GM18907 (cell line): ENCODE measurements around the gene ADH4.
"Not testable (repeated sequence)": the region's sequence is repeated elsewhere in the genome, so short reads cannot be mapped to it uniquely, and the experiment has no call there.

Experiments used
- ATAC-seq: cut with Tn5 transposase; IDR thresholded peaks from one replicate; pipeline ENCODE4 v1.9.1; 2021; ENCODE audit warnings: mild to moderate bottlenecking, moderate library complexity; ENCODE audit not compliant: unreplicated experiment

ADH4 gene

DNA sequence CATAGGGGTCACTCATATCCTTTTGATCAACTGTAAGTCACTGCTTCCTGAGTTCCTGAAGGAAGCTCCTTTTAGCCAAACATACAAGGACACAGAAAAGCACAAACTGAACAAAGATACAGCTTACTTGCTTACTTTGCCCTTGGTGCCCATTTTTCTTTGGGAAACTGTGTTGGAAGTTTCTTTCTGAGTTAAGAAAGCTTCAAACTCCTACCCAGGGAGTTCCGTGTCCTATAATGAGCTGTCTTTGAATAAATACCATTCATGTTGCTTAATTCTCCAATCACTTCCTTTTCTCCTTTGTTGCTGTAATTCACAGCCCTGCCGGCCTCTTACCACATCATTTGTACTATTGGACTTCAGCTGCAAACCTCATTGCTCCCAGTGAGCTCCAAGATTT lies at the start of gene ADH4:
Gene ADH4 (minus strand): TSS at position 228 of the 400 bp plus-strand sequence. CDS start 75 bp downstream, at position 153.
- ATAC-seq, result no peak

DNA sequence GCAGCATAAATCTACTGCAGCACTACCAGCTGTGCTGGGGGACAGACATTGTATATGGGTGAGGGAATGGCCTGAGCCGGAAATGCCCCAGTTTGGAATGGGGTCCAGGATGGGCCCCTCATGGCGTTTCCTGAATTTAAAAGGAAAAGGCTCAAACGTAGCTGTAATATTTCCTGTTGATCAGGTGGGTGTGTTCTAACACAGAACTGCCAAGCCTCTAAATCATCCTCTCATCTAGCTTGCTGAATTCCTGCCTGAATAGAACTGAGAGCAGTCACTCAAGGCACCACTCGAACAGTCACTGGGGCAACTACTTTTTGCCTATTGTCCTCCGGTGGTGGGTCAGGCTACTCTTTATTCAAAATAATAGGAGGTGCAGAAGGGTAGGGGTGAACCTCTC lies 46.2 kb upstream of the ADH4 start:
- ATAC-seq, result no peak

DNA sequence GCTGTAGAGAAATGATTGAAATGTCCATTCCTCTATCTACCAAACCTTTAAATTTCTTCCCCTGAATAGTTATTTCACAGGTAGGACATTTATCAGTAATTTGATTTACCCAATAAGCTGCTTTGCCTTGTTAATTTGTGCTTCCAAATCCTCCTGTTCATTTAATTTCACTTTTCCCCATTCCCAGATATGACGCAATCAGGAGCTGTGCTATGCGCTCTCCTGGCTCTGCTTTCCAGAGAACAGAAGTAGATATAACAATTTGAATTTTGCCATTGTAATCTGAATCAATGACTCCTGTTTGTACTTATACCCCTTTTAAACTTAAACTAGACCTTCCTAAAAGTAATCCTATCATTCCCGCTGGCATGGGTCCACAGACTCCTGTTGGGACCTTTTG lies 45.8 kb upstream of the ADH4 start:
- not testable (repeated sequence) for ATAC-seq

DNA sequence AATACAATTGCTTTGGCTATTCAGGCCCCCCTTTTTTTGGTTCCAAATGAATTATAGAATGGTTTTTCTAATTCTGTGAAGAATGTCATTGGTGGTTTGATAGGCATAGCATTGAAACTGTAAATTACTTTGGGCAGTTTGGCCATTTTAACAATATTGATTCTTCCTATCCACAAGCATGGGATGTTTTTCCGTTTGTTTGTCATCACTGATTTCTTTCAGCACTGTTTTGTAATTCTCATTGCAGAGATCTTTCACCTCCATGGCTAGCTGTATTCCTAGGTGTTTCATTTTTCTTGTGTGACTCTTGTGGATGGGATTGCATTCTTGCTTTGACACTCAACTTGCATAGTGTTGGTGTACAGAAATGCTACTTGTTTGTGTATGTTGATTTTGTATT lies 41.9 kb upstream of the ADH4 start:
- ATAC-seq, result no peak

DNA sequence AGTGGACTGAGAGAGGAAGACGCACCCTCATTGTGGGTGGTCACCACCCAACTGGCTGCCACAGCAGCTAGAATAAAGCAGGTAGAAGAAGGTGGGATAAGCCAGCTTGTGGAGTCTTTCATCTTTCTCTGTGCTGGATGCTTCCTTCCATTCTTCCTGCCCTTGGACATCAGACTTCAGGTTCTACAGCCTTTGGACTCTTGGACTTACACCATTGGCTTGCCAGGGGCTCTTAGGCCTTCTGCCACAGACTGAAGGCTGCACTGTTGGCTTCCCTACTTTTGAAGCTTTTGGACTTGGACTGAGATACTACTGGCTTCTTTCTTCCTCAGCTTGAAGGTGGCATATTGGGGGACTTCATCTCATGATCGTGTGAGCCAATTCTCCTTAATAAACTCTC lies 41.5 kb upstream of the ADH4 start:
- ATAC-seq, result no peak

DNA sequence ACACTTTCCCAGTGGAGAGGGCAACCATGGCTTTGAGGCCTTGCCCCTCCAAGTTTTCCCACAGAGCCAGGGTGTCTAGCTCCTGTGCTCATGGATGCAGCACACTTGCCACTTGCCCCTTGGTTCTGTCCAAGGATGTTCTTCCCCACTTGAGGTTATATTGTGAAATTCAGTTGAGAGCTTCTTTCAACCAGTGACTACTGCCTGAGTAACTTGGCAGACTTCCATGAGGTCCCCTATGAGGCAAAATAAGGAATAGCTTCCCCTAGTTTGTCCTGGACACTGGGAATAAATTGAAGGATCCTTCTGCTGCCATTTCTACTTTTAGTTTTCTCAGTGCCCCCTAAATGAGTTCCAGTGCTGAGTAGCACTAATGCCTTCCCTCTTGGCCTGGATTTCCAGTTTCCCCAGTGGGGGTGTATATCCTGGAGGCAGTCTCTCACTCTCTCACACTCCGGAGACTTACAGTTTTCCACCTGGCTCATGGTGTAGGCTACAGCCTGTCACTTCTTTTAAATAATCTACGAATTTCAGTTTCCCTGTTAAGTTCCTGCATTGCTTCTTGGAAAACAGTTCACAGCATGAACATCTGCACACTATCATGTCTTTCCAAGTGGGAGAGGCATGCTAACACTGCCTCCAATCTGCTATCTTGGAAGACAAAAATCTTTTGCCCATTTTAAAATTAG lies 36.4 kb upstream of the ADH4 start:
- ATAC-seq, result no peak

DNA sequence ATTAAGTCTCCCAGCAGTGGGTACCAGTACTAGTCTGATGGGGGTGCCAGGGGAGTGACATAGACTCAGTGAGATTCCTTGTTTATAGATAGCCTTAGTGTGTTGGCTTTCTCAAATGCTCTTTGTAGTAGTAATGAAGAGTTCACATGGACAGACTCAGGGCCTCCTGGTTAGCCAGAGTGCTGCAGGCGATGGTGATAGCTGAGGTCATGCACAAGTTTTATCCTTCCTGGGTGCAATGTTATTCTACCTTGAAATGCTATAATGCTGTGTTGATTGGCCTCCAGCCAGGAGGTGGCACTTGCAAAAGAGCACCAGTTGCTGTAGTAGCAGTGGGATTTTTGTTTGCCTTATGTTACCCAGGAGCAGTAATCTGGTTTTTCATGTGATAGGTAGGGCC lies 35.5 kb upstream of the ADH4 start:
- ATAC-seq, result no peak

DNA sequence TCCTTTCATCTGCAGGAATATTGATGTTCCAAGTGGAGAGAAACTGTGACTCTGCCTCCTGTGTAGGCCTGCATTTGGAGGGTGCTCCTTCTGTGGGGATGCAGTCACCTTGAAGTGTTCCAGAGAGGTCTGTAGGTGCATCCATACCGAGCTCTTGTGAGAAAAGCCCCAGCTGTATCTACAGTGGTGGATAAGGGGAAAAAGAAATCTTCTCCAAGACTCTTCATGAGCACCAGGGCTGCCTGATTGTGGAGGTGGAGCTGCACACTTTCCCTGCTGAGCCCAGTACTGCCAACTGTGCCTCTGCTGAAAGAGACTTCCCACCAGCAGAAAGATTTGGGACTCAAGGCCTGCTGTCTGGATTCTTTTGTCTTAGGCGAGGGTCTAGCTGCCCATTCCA lies 35.1 kb upstream of the ADH4 start:
- no peak for ATAC-seq

DNA sequence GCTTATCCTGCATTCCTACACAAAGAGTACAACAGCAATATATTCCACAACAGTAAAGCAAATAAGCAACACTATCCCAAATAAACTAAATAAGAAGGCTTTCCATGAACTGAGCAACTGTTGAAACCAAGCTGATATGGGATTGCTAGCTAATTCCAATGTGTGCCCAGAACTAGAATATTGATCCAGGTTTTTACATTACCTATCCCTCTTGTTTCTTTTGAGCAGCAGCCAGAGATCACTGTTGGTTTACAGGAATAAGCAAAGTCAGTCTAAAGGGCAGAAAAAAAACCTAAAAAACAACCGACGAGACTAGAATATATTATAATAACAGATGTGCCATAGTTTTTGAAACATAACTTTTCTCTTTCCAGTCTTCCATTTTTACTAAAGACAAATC lies 22.4 kb upstream of the ADH4 start:
- ATAC-seq, result no peak

DNA sequence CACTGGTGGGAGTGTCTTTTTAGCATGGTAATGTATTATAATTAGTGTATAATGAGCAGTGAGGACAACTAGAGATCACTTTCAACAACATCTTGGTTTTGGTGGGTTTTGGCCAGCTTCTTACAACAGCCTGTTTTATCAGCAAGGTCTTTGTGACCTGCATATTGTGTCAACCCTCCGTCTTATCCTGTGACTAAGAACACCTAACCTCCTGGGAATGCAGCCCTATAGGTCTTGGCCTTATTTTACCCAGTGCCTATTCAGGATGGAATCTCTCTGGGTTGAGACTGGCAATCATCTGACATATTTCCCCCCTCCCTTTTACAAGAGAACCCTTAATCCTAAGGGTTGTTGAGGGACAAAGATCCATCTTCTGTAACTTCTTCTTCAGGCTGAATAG lies 21.9 kb upstream of the ADH4 start:
- no peak for ATAC-seq

DNA sequence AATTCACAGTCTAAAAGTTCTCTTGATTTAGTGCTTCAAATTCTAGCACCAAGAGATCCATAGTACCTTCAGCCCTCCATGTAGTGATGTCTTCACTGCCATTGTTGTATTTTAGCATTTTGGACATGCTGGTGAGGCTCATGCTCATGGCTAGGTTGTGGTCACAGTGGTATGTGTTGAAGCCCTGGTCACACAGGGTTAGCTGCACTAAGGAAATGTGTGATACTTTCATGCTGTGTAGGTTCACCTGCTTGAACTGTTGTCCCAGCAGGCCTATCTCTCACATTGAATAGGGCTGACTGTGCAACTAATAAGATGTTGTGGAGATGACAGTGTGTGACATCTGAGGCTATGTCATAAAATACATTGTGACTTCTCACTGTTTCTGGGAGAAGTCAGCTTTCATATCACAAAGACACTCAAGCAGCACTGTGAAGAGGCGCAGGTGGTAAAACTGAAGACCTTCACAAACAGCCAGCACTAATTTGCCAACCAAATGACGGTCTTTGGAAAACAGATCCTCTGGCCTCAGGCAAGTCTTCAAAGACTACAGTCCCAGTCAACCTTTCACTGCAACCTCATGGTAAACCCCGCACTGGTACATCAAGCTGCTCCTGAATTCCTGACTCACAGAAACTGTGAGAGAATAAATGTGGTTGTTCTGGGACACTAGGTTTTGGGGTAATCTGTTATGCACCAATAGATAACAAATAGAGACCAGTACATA lies 17.4 kb upstream of the ADH4 start:
- ATAC-seq, result no peak

DNA sequence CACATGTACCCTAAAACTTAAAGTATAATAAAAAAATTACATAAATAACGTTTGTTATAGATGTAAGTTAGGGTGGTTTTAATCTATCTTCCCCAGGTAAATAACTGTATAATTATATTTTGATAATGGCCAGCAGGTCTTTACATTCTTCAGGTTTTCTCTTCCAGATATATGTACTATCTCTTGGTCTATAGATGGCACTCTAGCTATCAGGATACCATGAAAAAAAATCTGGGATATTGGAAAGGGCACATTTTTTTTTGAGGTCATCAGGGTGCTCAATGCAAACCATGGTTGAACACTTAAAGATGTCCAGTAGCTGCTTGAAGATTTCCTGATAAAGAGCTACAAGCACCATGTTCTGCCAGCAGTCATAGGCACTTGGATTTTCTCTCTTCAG lies 15.6 kb upstream of the ADH4 start:
- no peak for ATAC-seq

DNA sequence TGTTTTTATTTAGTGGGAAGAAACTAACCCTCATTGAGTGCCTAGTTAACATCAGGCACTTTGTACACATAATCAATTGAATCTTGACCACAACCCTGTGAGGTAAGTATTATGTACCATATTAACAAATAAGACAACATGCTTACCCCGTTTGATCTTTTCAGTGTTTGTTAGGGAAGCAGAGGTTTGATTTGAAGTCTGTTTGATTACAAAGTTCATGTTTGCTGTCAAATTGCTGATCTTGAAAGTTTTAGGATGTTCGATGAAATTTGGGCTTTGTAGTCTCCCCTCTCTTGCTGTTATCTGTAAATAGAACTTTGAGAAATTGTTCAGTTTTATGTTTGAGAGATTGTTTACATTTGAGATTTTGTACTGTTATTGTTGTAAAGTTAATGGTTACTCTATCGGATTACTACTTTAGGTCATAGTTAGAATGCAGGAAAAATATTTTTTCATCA lies 13.4 kb upstream of the ADH4 start:
- ATAC-seq, result no peak

DNA sequence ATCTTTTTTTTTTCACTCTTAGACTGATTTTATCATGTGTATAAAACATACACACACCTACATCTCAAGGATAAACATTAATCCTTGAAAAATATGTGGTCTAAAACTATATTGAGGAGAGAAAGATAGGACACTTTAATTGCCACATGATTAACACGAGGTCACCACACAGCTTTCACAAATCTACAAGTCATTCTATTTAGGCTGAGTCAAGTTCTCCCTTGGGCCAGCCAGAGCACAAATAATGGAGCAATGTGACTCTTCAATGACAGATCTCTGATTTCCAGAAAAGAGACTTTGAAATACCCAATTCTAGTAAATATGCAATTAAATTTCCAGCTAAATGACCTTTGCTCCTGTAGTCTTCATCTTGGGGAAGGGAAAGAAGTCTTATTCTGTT lies 12.9 kb upstream of the ADH4 start:
- no peak for ATAC-seq

DNA sequence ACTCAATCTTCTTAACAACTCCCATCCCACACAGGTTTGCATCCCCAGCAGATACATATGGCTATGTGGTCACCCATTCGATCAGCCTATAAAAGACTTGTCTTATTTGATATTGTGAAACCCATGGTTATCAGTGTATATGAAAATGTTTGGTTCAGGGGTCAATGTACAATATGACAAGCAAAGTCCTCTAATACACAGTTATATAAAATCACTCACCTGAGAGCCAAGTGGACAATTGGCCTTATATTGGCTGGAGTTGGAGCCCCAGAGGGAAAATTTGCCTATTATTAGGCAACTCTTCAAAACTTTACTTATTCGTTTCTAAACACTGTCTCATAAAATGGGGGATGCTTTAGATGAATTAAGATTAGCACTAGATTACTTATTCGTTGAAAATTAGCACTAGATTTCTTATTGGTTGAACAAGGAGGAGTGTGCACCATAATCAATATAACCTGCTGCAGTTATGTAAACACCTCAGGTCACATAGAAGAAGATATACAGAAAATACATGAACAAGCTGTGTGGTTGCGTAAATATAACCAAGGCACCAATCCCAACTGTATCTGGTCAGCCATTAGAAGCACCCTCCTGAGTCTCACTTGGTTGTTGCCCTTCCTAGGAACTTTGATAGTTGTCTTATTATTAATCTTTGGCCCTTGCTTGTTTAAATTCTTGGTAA lies 10.7 kb upstream of the ADH4 start:
- no peak for ATAC-seq

DNA sequence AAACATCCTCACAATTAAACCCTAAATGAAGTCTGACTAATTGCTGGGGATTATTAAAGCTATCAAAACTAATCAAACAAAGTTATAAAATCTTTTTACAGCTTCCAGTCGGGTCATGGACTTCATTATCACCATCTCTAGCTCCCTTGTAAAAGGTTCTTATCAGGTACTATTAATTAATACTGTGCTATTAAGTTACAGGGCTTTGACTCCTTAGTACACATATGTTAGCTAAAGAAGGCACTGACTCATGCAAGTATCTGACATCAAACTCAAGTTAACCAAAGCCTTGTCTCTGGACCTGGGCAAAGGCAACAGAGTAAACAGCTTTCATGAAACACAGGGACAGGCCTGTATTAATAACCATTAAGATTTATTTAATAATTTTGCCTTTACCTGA lies 7.9 kb upstream of the ADH4 start:
- no peak for ATAC-seq

DNA sequence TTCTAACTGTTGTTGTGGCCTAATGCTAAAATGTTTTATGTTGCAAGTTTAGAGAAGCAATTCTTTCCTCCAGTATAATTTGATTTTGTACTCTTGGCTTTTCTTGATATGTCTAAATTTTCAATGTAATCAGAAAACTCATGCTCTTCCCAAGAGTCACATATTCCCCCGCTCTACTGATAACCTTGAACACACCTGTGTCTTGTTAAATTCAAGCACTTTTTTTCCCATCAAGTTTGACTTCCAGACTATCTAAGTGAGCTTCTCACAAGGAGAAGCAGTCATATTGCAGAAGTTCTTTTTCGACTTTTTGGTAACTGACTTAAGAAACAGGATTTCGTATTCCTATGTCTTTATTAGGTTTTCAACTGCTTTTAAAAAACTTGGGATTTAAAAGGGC lies 7.4 kb upstream of the ADH4 start:
- no peak for ATAC-seq

DNA sequence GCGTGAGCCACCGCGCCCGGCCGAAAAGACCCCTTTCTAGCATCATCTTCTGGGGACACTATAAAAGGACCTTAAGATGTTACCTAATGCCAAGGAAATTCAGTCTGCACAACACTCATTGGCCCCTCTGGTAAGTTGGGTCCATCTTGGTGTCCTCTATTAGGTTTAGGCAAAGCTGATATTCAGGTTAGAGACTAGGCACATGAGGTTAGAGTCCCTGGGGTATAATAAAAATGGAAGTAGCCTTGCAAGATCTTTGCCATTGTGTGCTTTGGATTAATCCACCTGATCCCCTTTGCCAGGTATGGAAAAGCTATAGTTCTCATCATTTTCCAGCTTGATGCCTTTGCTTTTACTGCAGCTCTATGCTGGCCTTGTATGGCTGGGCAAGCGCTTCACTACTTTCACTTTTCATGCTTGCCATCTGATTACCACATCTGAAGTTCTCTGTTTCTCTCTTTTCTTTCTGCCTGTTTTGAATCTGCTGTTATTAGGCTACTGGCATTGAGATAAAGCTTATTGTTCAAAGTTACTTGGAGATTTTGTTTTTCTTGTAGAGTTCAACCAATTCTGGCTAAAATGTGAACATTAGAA lies 5.4 kb upstream of the ADH4 start:
- no peak for ATAC-seq

DNA sequence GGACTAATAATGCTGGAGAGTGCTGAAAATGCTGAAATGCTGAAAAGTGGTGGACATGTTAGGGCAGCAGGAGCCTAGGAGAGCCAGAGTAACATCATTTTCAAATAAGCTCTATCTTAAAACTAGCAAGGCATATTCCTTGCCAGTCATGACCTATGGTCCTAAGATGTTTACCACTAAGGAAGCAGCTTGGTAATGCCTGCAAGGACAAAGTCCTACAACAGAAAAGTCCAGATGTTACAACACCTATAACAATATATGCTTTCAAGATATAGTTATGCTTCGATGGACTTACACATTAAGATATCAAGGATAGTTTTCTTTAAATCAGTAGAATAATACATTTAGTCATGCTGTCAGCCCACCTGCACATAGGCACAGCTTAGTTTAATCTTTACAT lies 4.5 kb upstream of the ADH4 start:
- ATAC-seq, result no peak

DNA sequence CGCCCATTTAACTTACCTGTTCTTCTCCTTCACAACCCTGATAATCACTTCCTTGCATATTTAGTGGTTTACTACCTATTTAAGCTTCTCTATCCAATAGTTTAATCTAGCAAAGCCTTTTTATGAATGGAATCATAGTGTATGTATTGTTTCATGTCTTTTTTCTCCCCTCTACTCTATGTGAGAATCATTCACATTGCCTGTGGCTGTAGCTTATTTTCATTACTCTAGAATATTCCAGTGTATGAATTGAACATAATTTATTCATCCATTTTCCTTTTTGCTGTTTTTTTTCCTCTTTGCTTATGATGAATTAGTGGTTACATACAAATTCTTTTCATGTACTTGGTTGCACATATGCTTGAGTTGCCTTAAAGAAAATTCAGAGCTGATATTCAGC lies 490 bp upstream of the ADH4 start:
- no peak for ATAC-seq

DNA sequence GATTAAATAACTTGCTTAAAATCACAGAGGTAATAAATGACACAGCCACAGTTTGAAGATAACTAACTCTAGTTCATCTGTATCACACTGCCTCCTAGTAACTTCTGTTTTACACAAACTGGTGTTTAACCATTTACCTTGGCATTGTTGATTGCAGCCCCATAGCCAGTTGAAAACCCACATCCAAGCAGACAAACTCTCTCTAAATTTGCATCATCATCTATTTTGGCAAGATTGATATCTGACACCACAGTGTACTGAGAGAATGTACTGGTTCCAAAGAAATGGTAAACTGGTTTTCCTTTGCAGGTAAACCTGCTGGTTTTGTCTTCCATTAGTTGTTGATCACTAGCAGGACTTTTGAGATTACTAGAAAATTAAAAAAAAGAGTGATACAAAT lies 7.8 kb downstream of the ADH4 start:
- ATAC-seq, result no peak
